GM23338 (cell line): ENCODE measurements around the gene CACNA1S. TPM values are rescaled to one million over a fixed set of nuclear protein-coding genes. Genes with fewer than 3 reads are reported as not detected.

Experiments
- ATAC-seq: fragments of 200-7000 bp; cut with Tn5 transposase; 3 replicates; pipeline ENCODE4 v1.9.1; 2020
- DNase-seq: peaks from one replicate; pipeline ENCODE4 v3.0.0-alpha.2; 2015; ENCODE audit warnings: low spot score
- H2AFZ ChIP-seq: fragments of 200-600 bp; sonication (generic); 2 replicates; pipeline ENCODE4 v1.8.0; 2016; ENCODE audit warnings: antibody characterized with exemption, mild to moderate bottlenecking, moderate library complexity
- H3F3A ChIP-seq: fragments of 200-600 bp; sonication (generic); replicated peaks from 2 replicates; pipeline ENCODE4 v1.8.0; 2017; ENCODE audit warnings: antibody characterized with exemption, mixed run types, low read depth
- H3K27ac ChIP-seq: fragments of 200-600 bp; sonication (generic); 2 replicates; pipeline ENCODE4 v1.6.1; 2016; ENCODE audit warnings: low read depth
- H3K27me3 ChIP-seq: fragments of 200-600 bp; sonication (generic); 2 replicates; pipeline ENCODE4 v1.8.0; 2016; ENCODE audit warnings: mild to moderate bottlenecking, mixed run types, moderate library complexity; ENCODE audit not compliant: insufficient read depth
- H3K36me3 ChIP-seq: fragments of 200-600 bp; sonication (generic); 2 replicates; pipeline ENCODE4 v1.8.0; 2016; ENCODE audit warnings: mild to moderate bottlenecking; ENCODE audit not compliant: insufficient read depth
- H3K4me1 ChIP-seq: fragments of 200-600 bp; sonication (generic); 2 replicates; pipeline ENCODE4 v1.8.0; 2016; ENCODE audit warnings: mild to moderate bottlenecking, moderate library complexity; ENCODE audit not compliant: insufficient read depth
- H3K4me2 ChIP-seq: fragments of 200-600 bp; sonication (generic); 2 replicates; pipeline ENCODE4 v1.7.1; 2017; ENCODE audit warnings: mixed run types
- H3K4me3 ChIP-seq: fragments of 200-600 bp; sonication (generic); 2 replicates; pipeline ENCODE4 v1.6.1; 2016; ENCODE audit warnings: mixed run types
- H3K79me2 ChIP-seq: fragments of 200-600 bp; sonication (generic); replicated peaks from 2 replicates; pipeline ENCODE4 v1.8.0; 2017; ENCODE audit warnings: mild to moderate bottlenecking; ENCODE audit not compliant: insufficient read depth
- H3K9me2 ChIP-seq: fragments of 200-600 bp; sonication (generic); 2 replicates; pipeline ENCODE4 v1.8.0; 2017; ENCODE audit not compliant: insufficient read depth
- H4K20me1 ChIP-seq: fragments of 200-600 bp; sonication (generic); replicated peaks from 2 replicates; pipeline ENCODE4 v1.8.0; 2017; ENCODE audit warnings: mild to moderate bottlenecking; ENCODE audit not compliant: insufficient read depth
- H3K27ac Mint-ChIP-seq: 2 replicates; pipeline ENCODE4 v1.8.0; 2020; ENCODE audit warnings: inconsistent platforms, mild to moderate bottlenecking, moderate library complexity, mixed read lengths
- H3K27me3 Mint-ChIP-seq: 3 replicates; pipeline ENCODE4 v1.8.0; 2022; ENCODE audit warnings: low read depth, mild to moderate bottlenecking, moderate library complexity, mixed read lengths, inconsistent platforms; ENCODE audit not compliant: insufficient read depth, poor library complexity
- H3K36me3 Mint-ChIP-seq: 3 replicates; pipeline ENCODE4 v1.8.0; 2021; ENCODE audit warnings: low read depth, mild to moderate bottlenecking, inconsistent platforms, moderate library complexity, mixed read lengths
- H3K4me1 Mint-ChIP-seq: 3 replicates; pipeline ENCODE4 v1.8.0; 2020; ENCODE audit warnings: mild to moderate bottlenecking, inconsistent platforms, mixed read lengths
- H3K4me3 Mint-ChIP-seq: 3 replicates; pipeline ENCODE4 v1.8.0; 2021; ENCODE audit warnings: moderate library complexity, mild to moderate bottlenecking, inconsistent platforms, mixed read lengths
- H3K9me3 Mint-ChIP-seq: 3 replicates; pipeline ENCODE4 v1.8.0; 2020; ENCODE audit warnings: moderate library complexity, mild to moderate bottlenecking, inconsistent platforms, mixed read lengths
- CREB1 ChIP-seq: fragments of 250-450 bp; sonication (Bioruptor Pico); IDR thresholded peaks from 2 replicates; pipeline ENCODE4 v1.5.0; 2020; ENCODE audit warnings: low read depth, mild to moderate bottlenecking, moderate library complexity
- ETS1 ChIP-seq: IDR thresholded peaks from 2 replicates; pipeline ENCODE4 v1.6.1; 2016; ENCODE audit warnings: antibody characterized with exemption
- EZH2 ChIP-seq: fragments of 200-600 bp; sonication (generic); IDR thresholded peaks from one replicate; pipeline ENCODE4 v1.8.0; 2017; ENCODE audit warnings: antibody characterized with exemption, mild to moderate bottlenecking, low read depth; ENCODE audit not compliant: unreplicated experiment
- EZH2phosphoT487 ChIP-seq: fragments of 200-600 bp; sonication (generic); IDR thresholded peaks from one replicate; pipeline ENCODE4 v1.8.1; 2018; ENCODE audit warnings: antibody characterized with exemption; ENCODE audit not compliant: unreplicated experiment
- JUNB ChIP-seq: IDR thresholded peaks from one replicate; pipeline ENCODE4 v1.6.1; 2016; ENCODE audit warnings: antibody characterized with exemption; ENCODE audit not compliant: unreplicated experiment
- NANOG ChIP-seq: IDR thresholded peaks from 2 replicates; pipeline ENCODE4 v1.6.1; 2016; ENCODE audit warnings: antibody characterized with exemption, borderline replicate concordance
- POLR2AphosphoS5 ChIP-seq: IDR thresholded peaks from 2 replicates; pipeline ENCODE4 v1.6.1; 2016; ENCODE audit warnings: antibody characterized with exemption, low read depth
- STAT1 ChIP-seq: IDR thresholded peaks from one replicate; pipeline ENCODE4 v1.6.1; 2016; ENCODE audit warnings: antibody characterized with exemption; ENCODE audit not compliant: unreplicated experiment
- ZNF114 ChIP-seq: fragments of 250-450 bp; sonication (Bioruptor Pico); IDR thresholded peaks from 2 replicates; pipeline ENCODE4 v1.5.0; 2020; ENCODE audit warnings: mild to moderate bottlenecking, moderate library complexity
- ZNF331 ChIP-seq: fragments of 250-450 bp; sonication (Bioruptor Pico); IDR thresholded peaks from 2 replicates; pipeline ENCODE4 v1.5.0; 2020; ENCODE audit warnings: low read depth, mild to moderate bottlenecking, moderate library complexity
- polyA plus RNA-seq: library from polyadenylated mRNA; unstranded; fragments of >200 nt; fragmentation: Nextera tagmentation; extraction: Ambion mirVana; gene quantifications from 2 replicates; pipeline ENCODE4 v1.2.1, GENCODE V29; 2016
- total RNA-seq: library from RNA; depleted of rRNA; stranded (reverse); fragments of >200 nt; shearing (Covaris generic); gene quantifications from 2 replicates; pipeline ENCODE4 v1.2.3, GENCODE V29; 2014
- TF ChIP-seq, protein P1 (sequence below): fragments of 250-450 bp; sonication (Bioruptor Pico); IDR thresholded peaks from 2 replicates; pipeline ENCODE4 v1.5.0; 2020; ENCODE audit warnings: mild to moderate bottlenecking, moderate library complexity
- TF ChIP-seq, protein P2 (sequence below): IDR thresholded peaks from one replicate; pipeline ENCODE4 v1.6.1; 2018; ENCODE audit warnings: antibody characterized with exemption; ENCODE audit not compliant: unreplicated experiment
- TF ChIP-seq, protein P3 (sequence below), 2 experiments: fragments of 200-600 bp in 1 of 2; sonication (generic) in 1 of 2; conservative IDR thresholded peaks; 2 replicates each; pipeline versions ENCODE4 v1.5.1 to v1.6.1; 2016 to 2017; ENCODE audit warnings: antibody characterized with exemption in 2 of 2, low read depth in 2 of 2, mild to moderate bottlenecking in 2 of 2, moderate library complexity in 1 of 2

Gene CACNA1S
- total and polyA plus RNA-seq, 2 experiments from 2014 or later: 0.03 TPM; not detected in 1

DNA sequence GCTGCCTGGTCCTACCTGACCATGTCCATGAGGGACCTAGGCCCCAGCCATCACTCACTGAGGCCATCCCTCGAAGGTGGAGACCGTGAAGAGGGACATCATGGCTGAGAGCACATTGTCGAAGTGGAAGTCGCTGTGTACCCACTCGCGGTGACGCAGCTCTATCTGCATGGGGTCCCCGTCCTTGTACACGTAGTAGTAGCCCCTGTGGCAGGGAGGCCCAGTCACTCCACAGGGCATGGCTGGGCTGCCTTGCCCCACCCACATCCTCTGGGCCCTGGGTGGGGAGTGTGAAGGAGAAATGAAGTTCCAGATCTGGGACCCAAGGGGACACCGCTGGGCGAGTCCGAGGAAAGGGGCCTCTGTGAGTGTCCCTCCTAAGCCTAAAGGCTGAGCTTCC, 50.3 kb downstream of the CACNA1S start:
- Histone ChIP-seq H2AFZ (no peak overlapping the region), H3K36me3 (no peaks in the 10 kb centered on the region), H3K4me3 (no peak overlapping the region), H3K4me2 (no peak overlapping the region), H3F3A (no peaks in the 10 kb centered on the region), H3K27me3 (no peaks in the 10 kb centered on the region), H3K9me2 (peaks cover 10% of the 10 kb centered on the region), H3K27ac (no peak overlapping the region), H3K4me1 (peaks cover 10% of the 10 kb centered on the region), H4K20me1 (no peaks in the 10 kb centered on the region), H3K79me2 (no peaks in the 10 kb centered on the region)
- DNase-seq (no peak), ATAC-seq (no peak)
- Mint-ChIP-seq H3K27me3 (peaks cover 7% of the 10 kb centered on the region), H3K4me1 (peaks cover 18% of the 10 kb centered on the region), H3K4me3 (no peak overlapping the region), H3K9me3 (peaks cover 2% of the 10 kb centered on the region; the same call in 2 of the 3 replicates), H3K27ac (no peak overlapping the region), H3K36me3 (no peaks in the 10 kb centered on the region; the same call in 2 of the 3 replicates)
- TF ChIP-seq ETS1 (no peak), JUNB (no peak), EZH2phosphoT487 (no peak), NANOG (no peak), CREB1 (CRISPR knock-in tag) (no peak), ZNF114 (CRISPR knock-in tag) (no peak), EZH2 (no peak), STAT1 (no peak), POLR2AphosphoS5 (no peak), ZNF331 (CRISPR knock-in tag) (no peak)
- TF ChIP-seq, protein P1, sequence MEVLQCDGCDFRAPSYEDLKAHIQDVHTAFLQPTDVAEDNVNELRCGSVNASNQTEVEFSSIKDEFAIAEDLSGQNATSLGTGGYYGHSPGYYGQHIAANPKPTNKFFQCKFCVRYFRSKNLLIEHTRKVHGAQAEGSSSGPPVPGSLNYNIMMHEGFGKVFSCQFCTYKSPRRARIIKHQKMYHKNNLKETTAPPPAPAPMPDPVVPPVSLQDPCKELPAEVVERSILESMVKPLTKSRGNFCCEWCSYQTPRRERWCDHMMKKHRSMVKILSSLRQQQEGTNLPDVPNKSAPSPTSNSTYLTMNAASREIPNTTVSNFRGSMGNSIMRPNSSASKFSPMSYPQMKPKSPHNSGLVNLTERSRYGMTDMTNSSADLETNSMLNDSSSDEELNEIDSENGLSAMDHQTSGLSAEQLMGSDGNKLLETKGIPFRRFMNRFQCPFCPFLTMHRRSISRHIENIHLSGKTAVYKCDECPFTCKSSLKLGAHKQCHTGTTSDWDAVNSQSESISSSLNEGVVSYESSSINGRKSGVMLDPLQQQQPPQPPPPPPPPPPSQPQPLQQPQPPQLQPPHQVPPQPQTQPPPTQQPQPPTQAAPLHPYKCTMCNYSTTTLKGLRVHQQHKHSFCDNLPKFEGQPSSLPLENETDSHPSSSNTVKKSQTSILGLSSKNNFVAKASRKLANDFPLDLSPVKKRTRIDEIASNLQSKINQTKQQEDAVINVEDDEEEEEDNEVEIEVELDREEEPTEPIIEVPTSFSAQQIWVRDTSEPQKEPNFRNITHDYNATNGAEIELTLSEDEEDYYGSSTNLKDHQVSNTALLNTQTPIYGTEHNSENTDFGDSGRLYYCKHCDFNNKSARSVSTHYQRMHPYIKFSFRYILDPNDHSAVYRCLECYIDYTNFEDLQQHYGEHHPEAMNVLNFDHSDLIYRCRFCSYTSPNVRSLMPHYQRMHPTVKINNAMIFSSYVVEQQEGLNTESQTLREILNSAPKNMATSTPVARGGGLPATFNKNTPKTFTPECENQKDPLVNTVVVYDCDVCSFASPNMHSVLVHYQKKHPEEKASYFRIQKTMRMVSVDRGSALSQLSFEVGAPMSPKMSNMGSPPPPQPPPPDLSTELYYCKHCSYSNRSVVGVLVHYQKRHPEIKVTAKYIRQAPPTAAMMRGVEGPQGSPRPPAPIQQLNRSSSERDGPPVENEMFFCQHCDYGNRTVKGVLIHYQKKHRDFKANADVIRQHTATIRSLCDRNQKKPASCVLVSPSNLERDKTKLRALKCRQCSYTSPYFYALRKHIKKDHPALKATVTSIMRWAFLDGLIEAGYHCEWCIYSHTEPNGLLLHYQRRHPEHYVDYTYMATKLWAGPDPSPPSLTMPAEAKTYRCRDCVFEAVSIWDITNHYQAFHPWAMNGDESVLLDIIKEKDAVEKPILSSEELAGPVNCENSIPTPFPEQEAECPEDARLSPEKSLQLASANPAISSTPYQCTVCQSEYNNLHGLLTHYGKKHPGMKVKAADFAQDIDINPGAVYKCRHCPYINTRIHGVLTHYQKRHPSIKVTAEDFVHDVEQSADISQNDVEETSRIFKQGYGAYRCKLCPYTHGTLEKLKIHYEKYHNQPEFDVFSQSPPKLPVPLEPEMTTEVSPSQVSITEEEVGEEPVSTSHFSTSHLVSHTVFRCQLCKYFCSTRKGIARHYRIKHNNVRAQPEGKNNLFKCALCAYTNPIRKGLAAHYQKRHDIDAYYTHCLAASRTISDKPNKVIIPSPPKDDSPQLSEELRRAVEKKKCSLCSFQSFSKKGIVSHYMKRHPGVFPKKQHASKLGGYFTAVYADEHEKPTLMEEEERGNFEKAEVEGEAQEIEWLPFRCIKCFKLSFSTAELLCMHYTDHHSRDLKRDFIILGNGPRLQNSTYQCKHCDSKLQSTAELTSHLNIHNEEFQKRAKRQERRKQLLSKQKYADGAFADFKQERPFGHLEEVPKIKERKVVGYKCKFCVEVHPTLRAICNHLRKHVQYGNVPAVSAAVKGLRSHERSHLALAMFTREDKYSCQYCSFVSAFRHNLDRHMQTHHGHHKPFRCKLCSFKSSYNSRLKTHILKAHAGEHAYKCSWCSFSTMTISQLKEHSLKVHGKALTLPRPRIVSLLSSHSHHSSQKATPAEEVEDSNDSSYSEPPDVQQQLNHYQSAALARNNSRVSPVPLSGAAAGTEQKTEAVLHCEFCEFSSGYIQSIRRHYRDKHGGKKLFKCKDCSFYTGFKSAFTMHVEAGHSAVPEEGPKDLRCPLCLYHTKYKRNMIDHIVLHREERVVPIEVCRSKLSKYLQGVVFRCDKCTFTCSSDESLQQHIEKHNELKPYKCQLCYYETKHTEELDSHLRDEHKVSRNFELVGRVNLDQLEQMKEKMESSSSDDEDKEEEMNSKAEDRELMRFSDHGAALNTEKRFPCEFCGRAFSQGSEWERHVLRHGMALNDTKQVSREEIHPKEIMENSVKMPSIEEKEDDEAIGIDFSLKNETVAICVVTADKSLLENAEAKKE: no peak
- TF ChIP-seq, protein P2, sequence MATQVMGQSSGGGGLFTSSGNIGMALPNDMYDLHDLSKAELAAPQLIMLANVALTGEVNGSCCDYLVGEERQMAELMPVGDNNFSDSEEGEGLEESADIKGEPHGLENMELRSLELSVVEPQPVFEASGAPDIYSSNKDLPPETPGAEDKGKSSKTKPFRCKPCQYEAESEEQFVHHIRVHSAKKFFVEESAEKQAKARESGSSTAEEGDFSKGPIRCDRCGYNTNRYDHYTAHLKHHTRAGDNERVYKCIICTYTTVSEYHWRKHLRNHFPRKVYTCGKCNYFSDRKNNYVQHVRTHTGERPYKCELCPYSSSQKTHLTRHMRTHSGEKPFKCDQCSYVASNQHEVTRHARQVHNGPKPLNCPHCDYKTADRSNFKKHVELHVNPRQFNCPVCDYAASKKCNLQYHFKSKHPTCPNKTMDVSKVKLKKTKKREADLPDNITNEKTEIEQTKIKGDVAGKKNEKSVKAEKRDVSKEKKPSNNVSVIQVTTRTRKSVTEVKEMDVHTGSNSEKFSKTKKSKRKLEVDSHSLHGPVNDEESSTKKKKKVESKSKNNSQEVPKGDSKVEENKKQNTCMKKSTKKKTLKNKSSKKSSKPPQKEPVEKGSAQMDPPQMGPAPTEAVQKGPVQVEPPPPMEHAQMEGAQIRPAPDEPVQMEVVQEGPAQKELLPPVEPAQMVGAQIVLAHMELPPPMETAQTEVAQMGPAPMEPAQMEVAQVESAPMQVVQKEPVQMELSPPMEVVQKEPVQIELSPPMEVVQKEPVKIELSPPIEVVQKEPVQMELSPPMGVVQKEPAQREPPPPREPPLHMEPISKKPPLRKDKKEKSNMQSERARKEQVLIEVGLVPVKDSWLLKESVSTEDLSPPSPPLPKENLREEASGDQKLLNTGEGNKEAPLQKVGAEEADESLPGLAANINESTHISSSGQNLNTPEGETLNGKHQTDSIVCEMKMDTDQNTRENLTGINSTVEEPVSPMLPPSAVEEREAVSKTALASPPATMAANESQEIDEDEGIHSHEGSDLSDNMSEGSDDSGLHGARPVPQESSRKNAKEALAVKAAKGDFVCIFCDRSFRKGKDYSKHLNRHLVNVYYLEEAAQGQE: no peak
- TF ChIP-seq, protein P3, sequence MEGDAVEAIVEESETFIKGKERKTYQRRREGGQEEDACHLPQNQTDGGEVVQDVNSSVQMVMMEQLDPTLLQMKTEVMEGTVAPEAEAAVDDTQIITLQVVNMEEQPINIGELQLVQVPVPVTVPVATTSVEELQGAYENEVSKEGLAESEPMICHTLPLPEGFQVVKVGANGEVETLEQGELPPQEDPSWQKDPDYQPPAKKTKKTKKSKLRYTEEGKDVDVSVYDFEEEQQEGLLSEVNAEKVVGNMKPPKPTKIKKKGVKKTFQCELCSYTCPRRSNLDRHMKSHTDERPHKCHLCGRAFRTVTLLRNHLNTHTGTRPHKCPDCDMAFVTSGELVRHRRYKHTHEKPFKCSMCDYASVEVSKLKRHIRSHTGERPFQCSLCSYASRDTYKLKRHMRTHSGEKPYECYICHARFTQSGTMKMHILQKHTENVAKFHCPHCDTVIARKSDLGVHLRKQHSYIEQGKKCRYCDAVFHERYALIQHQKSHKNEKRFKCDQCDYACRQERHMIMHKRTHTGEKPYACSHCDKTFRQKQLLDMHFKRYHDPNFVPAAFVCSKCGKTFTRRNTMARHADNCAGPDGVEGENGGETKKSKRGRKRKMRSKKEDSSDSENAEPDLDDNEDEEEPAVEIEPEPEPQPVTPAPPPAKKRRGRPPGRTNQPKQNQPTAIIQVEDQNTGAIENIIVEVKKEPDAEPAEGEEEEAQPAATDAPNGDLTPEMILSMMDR (conservative IDR thresholded peaks at IDR 0.05; ENCODE audit: low read depth in 2 of 2): no peak
